ENCODE data around the gene GYS1. TPM values are rescaled to one million over a fixed set of nuclear protein-coding genes. Genes with fewer than 3 reads are reported as not detected.

GYS1 gene
- total RNA-seq, 4 donors from 2014 or later, result 33.3 to 39.3 (median 37.3) TPM

- no peak for DNase-seq (ENCODE audit: extremely low spot score)
- Histone ChIP-seq H3K4me3 (no peak overlapping the region), H3K27ac (replicated peaks in 1 of 4) (no peak overlapping the region), H3K27me3 (peaks cover 0 to 22% (median 4%) of the 10 kb centered on the region in 4 donors), H3K36me3 (peaks cover 18 to 72% (median 66%) of the 10 kb centered on the region in 4 donors), H3K4me1 (peaks cover 14 to 23% (median 21%) of the 10 kb centered on the region in 4 donors), H3K9me3 (no peaks in the 10 kb centered on the region)
- TF ChIP-seq EP300 (IDR thresholded peaks at IDR 0.05), result no peak
- no peak for TF ChIP-seq POLR2AphosphoS5 (IDR thresholded peaks at IDR 0.05)
- TF ChIP-seq CTCF (IDR thresholded peaks at IDR 0.05), result no peak
- no peak for TF ChIP-seq POLR2A (IDR thresholded peaks at IDR 0.05; ENCODE audit: low read depth)
- intact Hi-C loops (cut with DNase I), result no loop called here
- 94% methylated on average over 27 of the region's 32 CpGs for WGBS
Observed at GRCh38 chr19:49014123-49014869, 21.2 kb upstream of the GYS1 start.

- no peak for TF ChIP-seq EP300 (IDR thresholded peaks at IDR 0.05)
- no peak for TF ChIP-seq CTCF (IDR thresholded peaks at IDR 0.05)
- TF ChIP-seq POLR2A (IDR thresholded peaks at IDR 0.05; ENCODE audit: low read depth), result no peak
- TF ChIP-seq POLR2AphosphoS5 (IDR thresholded peaks at IDR 0.05), result no peak
- no peaks in the 10 kb centered on the region for H3K9me3 ChIP-seq
- H3K27me3 ChIP-seq, result no peaks in the 10 kb centered on the region
- no peak overlapping the region for H3K4me3 ChIP-seq
- 91% methylated on average over 15 of the region's 17 CpGs for WGBS
- DNase-seq (ENCODE audit: extremely low spot score), result no peak
- intact Hi-C loops (cut with DNase I), result no loop called here
- no peaks in the 10 kb centered on the region for H3K4me1 ChIP-seq
- H3K36me3 ChIP-seq, result peaks cover 34 to 98% (median 91%) of the 10 kb centered on the region in 4 donors
- no peak overlapping the region for H3K27ac ChIP-seq (replicated peaks in 1 of 4)
Observed at GRCh38 chr19:49011194-49011593, 18.1 kb upstream of the GYS1 start.

- intact Hi-C loops (cut with DNase I), result no loop called here
- H3K4me3 ChIP-seq, result no peak overlapping the region
- 92% methylated on average over 18 of the region's 18 CpGs for WGBS
- H3K4me1 ChIP-seq, result no peaks in the 10 kb centered on the region
- peaks cover 40 to 98% (median 91%) of the 10 kb centered on the region in 4 donors for H3K36me3 ChIP-seq
- H3K27me3 ChIP-seq, result no peaks in the 10 kb centered on the region
- no peak overlapping the region for H3K27ac ChIP-seq (replicated peaks in 1 of 4)
- H3K9me3 ChIP-seq, result no peaks in the 10 kb centered on the region
- DNase-seq (ENCODE audit: extremely low spot score), result no peak
- TF ChIP-seq POLR2A (IDR thresholded peaks at IDR 0.05; ENCODE audit: low read depth) (no peak), EP300 (IDR thresholded peaks at IDR 0.05) (no peak), POLR2AphosphoS5 (IDR thresholded peaks at IDR 0.05) (no peak), CTCF (IDR thresholded peaks at IDR 0.05) (no peak)
Observed at GRCh38 chr19:49010453-49010852, 17.3 kb upstream of the GYS1 start.

GRCh38 chr19:49009828-49010227 is 16.7 kb upstream of the GYS1 start:
- TF ChIP-seq CTCF (IDR thresholded peaks at IDR 0.05) (no peak), POLR2A (IDR thresholded peaks at IDR 0.05; ENCODE audit: low read depth) (no peak), EP300 (IDR thresholded peaks at IDR 0.05) (no peak), POLR2AphosphoS5 (IDR thresholded peaks at IDR 0.05) (no peak)
- Histone ChIP-seq H3K27ac (replicated peaks in 1 of 4) (no peak overlapping the region), H3K9me3 (no peaks in the 10 kb centered on the region), H3K4me1 (no peaks in the 10 kb centered on the region), H3K27me3 (no peaks in the 10 kb centered on the region), H3K36me3 (peaks cover 40 to 98% (median 91%) of the 10 kb centered on the region in 4 donors), H3K4me3 (no peak overlapping the region)
- 93% methylated on average over 3 of the region's 18 CpGs for WGBS
- no peak for DNase-seq (ENCODE audit: extremely low spot score)
- intact Hi-C loops (cut with DNase I), result no loop called here
